CD14-positive monocyte (primary cell): ENCODE data around the gene PHYHIPL. TPM values are rescaled to one million over a fixed set of nuclear protein-coding genes. Genes with fewer than 3 reads are reported as not detected.

Experiments used
- DNase-seq, 3 donors: peaks; one replicate each; pipeline ENCODE4 v3.0.0-alpha.2; 2011 to 2022
- H2AFZ ChIP-seq: 2 replicates; pipeline ENCODE4 v1.6.0; 2012; ENCODE audit warnings: mild to moderate bottlenecking, low read depth, low read length, inconsistent platforms; ENCODE audit not compliant: insufficient read depth, poor library complexity, severe bottlenecking
- H3K27ac ChIP-seq, 2 donors: 1 replicate in 1 of 2; 2 replicates in 1 of 2; pipeline ENCODE4 v1.5.1; 2012 to 2013; ENCODE audit warnings: low read length in 2 of 2, control low read depth in 1 of 2, inconsistent platforms in 1 of 2, low read depth in 1 of 2, mild to moderate bottlenecking in 1 of 2
- H3K27me3 ChIP-seq, 2 donors: one replicate each; pipeline versions ENCODE4 v1.6.0 to v1.6.1; 2011 to 2013; ENCODE audit warnings: low read length in 2 of 2; ENCODE audit not compliant: control insufficient read depth in 2 of 2, insufficient read depth in 2 of 2
- H3K36me3 ChIP-seq, 2 donors: replicated peaks in 1 of 2; 1 replicate in 1 of 2; 2 replicates in 1 of 2; pipeline versions ENCODE4 v1.5.1 to v1.6.1; 2012 to 2013; ENCODE audit warnings: low read length in 2 of 2, control low read depth in 1 of 2, inconsistent platforms in 1 of 2, mild to moderate bottlenecking in 1 of 2; ENCODE audit not compliant: insufficient read depth in 2 of 2, control insufficient read depth in 1 of 2
- H3K4me1 ChIP-seq, 2 donors: 1 replicate in 1 of 2; 2 replicates in 1 of 2; pipeline versions ENCODE4 v1.5.1 to v1.6.1; 2012 to 2013; ENCODE audit warnings: low read length in 2 of 2, control low read depth in 1 of 2, inconsistent platforms in 1 of 2, mild to moderate bottlenecking in 1 of 2, moderate library complexity in 1 of 2; ENCODE audit not compliant: insufficient read depth in 2 of 2, control insufficient read depth in 1 of 2
- H3K4me2 ChIP-seq: replicated peaks from 2 replicates; pipeline ENCODE3; 2012; ENCODE audit warnings: low read length, moderate library complexity, mild to moderate bottlenecking; ENCODE audit not compliant: poor library complexity, severe bottlenecking; ENCODE audit errors: extremely low read depth
- H3K4me3 ChIP-seq, 3 experiments: fragments of 200-600 bp in 1 of 3; sonication (generic) in 1 of 3; replicated peaks in 1 of 3; 1 replicate in 2 of 3; 2 replicates in 1 of 3; pipeline ENCODE4 v1.5.1; 2011 to 2013; ENCODE audit warnings: low read length in 3 of 3, mild to moderate bottlenecking in 3 of 3, control low read depth in 2 of 3, low read depth in 2 of 3, inconsistent platforms in 1 of 3, moderate library complexity in 1 of 3
- H3K79me2 ChIP-seq: 2 replicates; pipeline ENCODE4 v1.6.0; 2012; ENCODE audit warnings: mild to moderate bottlenecking, control low read depth, inconsistent platforms, low read length, moderate library complexity; ENCODE audit not compliant: insufficient read depth
- H3K9ac ChIP-seq: 2 replicates; pipeline ENCODE4 v1.6.0; 2017; ENCODE audit warnings: low read length, mild to moderate bottlenecking; ENCODE audit not compliant: insufficient read depth, poor library complexity, severe bottlenecking
- H3K9me3 ChIP-seq, 2 donors: replicated peaks in 1 of 2; 1 replicate in 1 of 2; 2 replicates in 1 of 2; pipeline versions ENCODE4 v1.5.1 to v1.6.1; 2012 to 2013; ENCODE audit warnings: low read length in 2 of 2, control low read depth in 1 of 2; ENCODE audit not compliant: control insufficient read depth in 1 of 2, insufficient read depth in 1 of 2
- H4K20me1 ChIP-seq: 2 replicates; pipeline ENCODE4 v1.6.0; 2012; ENCODE audit warnings: mild to moderate bottlenecking, low read length, control low read depth, moderate library complexity; ENCODE audit not compliant: insufficient read depth
- H3K27ac Mint-ChIP-seq, 7 donors: one replicate each; pipeline ENCODE4 v1.8.0; 2020; ENCODE audit warnings: mild to moderate bottlenecking in 7 of 7, mixed read lengths in 7 of 7, moderate library complexity in 6 of 7, inconsistent platforms in 2 of 7
- H3K27me3 Mint-ChIP-seq, 3 donors: one replicate each; pipeline ENCODE4 v1.8.0; 2021 to 2022; ENCODE audit warnings: low read depth in 3 of 3, mild to moderate bottlenecking in 3 of 3, mixed read lengths in 3 of 3, moderate library complexity in 3 of 3, inconsistent platforms in 1 of 3
- H3K36me3 Mint-ChIP-seq, 2 donors: one replicate each; pipeline ENCODE4 v1.8.0; 2020; ENCODE audit warnings: mixed read lengths in 2 of 2, inconsistent platforms in 1 of 2, mild to moderate bottlenecking in 1 of 2
- H3K4me1 Mint-ChIP-seq: one replicate; pipeline ENCODE4 v1.8.0; 2020; ENCODE audit warnings: mild to moderate bottlenecking, mixed read lengths
- H3K4me3 Mint-ChIP-seq, 2 donors: one replicate each; pipeline ENCODE4 v1.8.0; 2020; ENCODE audit warnings: mild to moderate bottlenecking in 2 of 2, mixed read lengths in 2 of 2, moderate library complexity in 1 of 2
- H3K9me3 Mint-ChIP-seq, 7 donors: one replicate each; pipeline ENCODE4 v1.8.0; 2020 to 2022; ENCODE audit warnings: mixed read lengths in 7 of 7, mild to moderate bottlenecking in 6 of 7, moderate library complexity in 6 of 7, inconsistent platforms in 2 of 7
- WGBS: methylation state at CpG from one replicate; pipeline ENCODE4 v1.1.5; 2013; ENCODE audit warnings: missing lambda C conversion rate; ENCODE audit not compliant: insufficient coverage; 5-methylcytosine and 5-hydroxymethylcytosine counted together
- intact Hi-C, 2 donors: fragments of 100-400 bp; cut with micrococcal nuclease; formaldehyde crosslinking; loops; one replicate each; pipeline versions ENCODE4 v1.15.0 to v1.15.1; 2023
- polyA plus RNA-seq, 3 donors: library from polyadenylated mRNA; depleted of rRNA in 1 of 3; unstranded in 2 of 3; stranded (reverse) in 1 of 3; fragments of 300-500 nt in 2 of 3; fragments of >200 nt in 1 of 3; fragmentation: Illumina TruSeq in 2 of 3; gene quantifications; 1 replicate in 2 of 3; 2 replicates in 1 of 3; pipeline ENCODE4 v1.2.3, GENCODE V29; 2012 to 2021
- TF ChIP-seq, protein P1 (sequence below): fragments of 200-600 bp; IDR thresholded peaks from one replicate; pipeline ENCODE4 v1.8.0; 2022; ENCODE audit warnings: antibody characterized with exemption, mild to moderate bottlenecking

Gene PHYHIPL
- polyA plus RNA-seq, 3 donors, result not detected

GRCh38 chr10:59148701-59149100 lies 27.7 kb upstream of the PHYHIPL start:
- H3K27me3 ChIP-seq, result no peaks in the 10 kb centered on the region
- TF ChIP-seq, protein P1, sequence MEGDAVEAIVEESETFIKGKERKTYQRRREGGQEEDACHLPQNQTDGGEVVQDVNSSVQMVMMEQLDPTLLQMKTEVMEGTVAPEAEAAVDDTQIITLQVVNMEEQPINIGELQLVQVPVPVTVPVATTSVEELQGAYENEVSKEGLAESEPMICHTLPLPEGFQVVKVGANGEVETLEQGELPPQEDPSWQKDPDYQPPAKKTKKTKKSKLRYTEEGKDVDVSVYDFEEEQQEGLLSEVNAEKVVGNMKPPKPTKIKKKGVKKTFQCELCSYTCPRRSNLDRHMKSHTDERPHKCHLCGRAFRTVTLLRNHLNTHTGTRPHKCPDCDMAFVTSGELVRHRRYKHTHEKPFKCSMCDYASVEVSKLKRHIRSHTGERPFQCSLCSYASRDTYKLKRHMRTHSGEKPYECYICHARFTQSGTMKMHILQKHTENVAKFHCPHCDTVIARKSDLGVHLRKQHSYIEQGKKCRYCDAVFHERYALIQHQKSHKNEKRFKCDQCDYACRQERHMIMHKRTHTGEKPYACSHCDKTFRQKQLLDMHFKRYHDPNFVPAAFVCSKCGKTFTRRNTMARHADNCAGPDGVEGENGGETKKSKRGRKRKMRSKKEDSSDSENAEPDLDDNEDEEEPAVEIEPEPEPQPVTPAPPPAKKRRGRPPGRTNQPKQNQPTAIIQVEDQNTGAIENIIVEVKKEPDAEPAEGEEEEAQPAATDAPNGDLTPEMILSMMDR, result no peak
- no peaks in the 10 kb centered on the region for H4K20me1 ChIP-seq
- no peaks in the 10 kb centered on the region for H3K9me3 Mint-ChIP-seq
- H3K9me3 ChIP-seq, result no peaks in the 10 kb centered on the region
- H3K36me3 ChIP-seq, result no peaks in the 10 kb centered on the region
- H3K4me3 Mint-ChIP-seq, result no peak overlapping the region
- H3K9ac ChIP-seq, result no peak overlapping the region
- no peaks in the 10 kb centered on the region for H3K27me3 Mint-ChIP-seq
- no peaks in the 10 kb centered on the region for H3K4me1 ChIP-seq
- H3K4me2 ChIP-seq, result no peak overlapping the region
- no peak overlapping the region for H3K27ac Mint-ChIP-seq
- DNase-seq, result no peak
- intact Hi-C loops, result no loop called here
- H3K4me3 ChIP-seq, result no peak overlapping the region
- no peak overlapping the region for H2AFZ ChIP-seq
- H3K27ac ChIP-seq, result no peak overlapping the region
- H3K36me3 Mint-ChIP-seq, result no peaks in the 10 kb centered on the region
- H3K4me1 Mint-ChIP-seq, result no peaks in the 10 kb centered on the region
- no CpG with 5 or more reads among the region's 2 CpGs for WGBS
- H3K79me2 ChIP-seq, result no peaks in the 10 kb centered on the region

GRCh38 chr10:59155556-59155955 lies 20.9 kb upstream of the PHYHIPL start:
- no peaks in the 10 kb centered on the region for H3K9me3 Mint-ChIP-seq
- no peak for DNase-seq
- no peaks in the 10 kb centered on the region for H3K27me3 Mint-ChIP-seq
- H3K36me3 ChIP-seq, result no peaks in the 10 kb centered on the region
- TF ChIP-seq, protein P1, result no peak
- H3K79me2 ChIP-seq, result no peaks in the 10 kb centered on the region
- no peaks in the 10 kb centered on the region for H3K4me1 Mint-ChIP-seq
- H3K9ac ChIP-seq, result no peak overlapping the region
- no CpG with 5 or more reads among the region's 2 CpGs for WGBS
- H3K4me3 ChIP-seq, result no peak overlapping the region
- no peak overlapping the region for H2AFZ ChIP-seq
- H3K36me3 Mint-ChIP-seq, result no peaks in the 10 kb centered on the region
- H3K27me3 ChIP-seq, result no peaks in the 10 kb centered on the region
- no peak overlapping the region for H3K4me3 Mint-ChIP-seq
- intact Hi-C loops, result no loop called here
- no peaks in the 10 kb centered on the region for H3K4me1 ChIP-seq
- H3K4me2 ChIP-seq, result no peak overlapping the region
- no peaks in the 10 kb centered on the region for H3K9me3 ChIP-seq
- H3K27ac Mint-ChIP-seq, result no peak overlapping the region
- H4K20me1 ChIP-seq, result no peaks in the 10 kb centered on the region
- H3K27ac ChIP-seq, result no peak overlapping the region
